Cardiac muscle cell (in vitro differentiated cells and primary cell): ENCODE data around the gene MPEG1. TPM values are rescaled to one million over a fixed set of nuclear protein-coding genes. Genes with fewer than 3 reads are reported as not detected.

Experiments
- DNase-seq, 2 donors: peaks; one replicate each; pipeline versions ENCODE4 v3.0.0 to v3.0.0-alpha.2; 2010 to 2017; ENCODE audit warnings: low read depth in 1 of 2, low spot score in 1 of 2
- H3K27ac ChIP-seq: fragments of 200-600 bp; sonication (generic); 2 replicates; pipeline ENCODE4 v1.5.1; 2016
- H3K27me3 ChIP-seq: fragments of 200-600 bp; sonication (generic); 2 replicates; pipeline ENCODE4 v1.6.0; 2016; ENCODE audit warnings: control low read depth
- H3K36me3 ChIP-seq: fragments of 200-600 bp; sonication (generic); 2 replicates; pipeline ENCODE4 v1.5.1; 2016; ENCODE audit warnings: control low read depth
- H3K4me1 ChIP-seq: fragments of 200-600 bp; sonication (generic); 2 replicates; pipeline ENCODE4 v1.8.1; 2017; ENCODE audit warnings: low read depth, mild to moderate bottlenecking, mixed run types
- H3K4me3 ChIP-seq: fragments of 200-600 bp; sonication (generic); 2 replicates; pipeline ENCODE4 v1.5.1; 2016; ENCODE audit warnings: mild to moderate bottlenecking
- H3K9me3 ChIP-seq: fragments of 200-600 bp; sonication (generic); 2 replicates; pipeline ENCODE4 v1.5.1; 2017; ENCODE audit warnings: low read depth, mild to moderate bottlenecking, control low read depth
- polyA plus RNA-seq: library from polyadenylated mRNA; unstranded; fragments of >200 nt; fragmentation: Nextera tagmentation; extraction: Ambion mirVana; gene quantifications from 2 replicates; pipeline ENCODE4 v1.2.1, GENCODE V29; 2016
- total RNA-seq: library from RNA; depleted of rRNA; stranded (reverse); fragments of >200 nt; gene quantifications from 2 replicates; pipeline ENCODE4 v1.2.3, GENCODE V29; 2016
- TF ChIP-seq, protein P1 (sequence below): IDR thresholded peaks from 2 replicates; pipeline ENCODE4 v1.5.1; 2012; ENCODE audit warnings: low read depth, mild to moderate bottlenecking, low read length

MPEG1 gene
- total and polyA plus RNA-seq, 2 experiments from 2014 or later, result not detected

DNA sequence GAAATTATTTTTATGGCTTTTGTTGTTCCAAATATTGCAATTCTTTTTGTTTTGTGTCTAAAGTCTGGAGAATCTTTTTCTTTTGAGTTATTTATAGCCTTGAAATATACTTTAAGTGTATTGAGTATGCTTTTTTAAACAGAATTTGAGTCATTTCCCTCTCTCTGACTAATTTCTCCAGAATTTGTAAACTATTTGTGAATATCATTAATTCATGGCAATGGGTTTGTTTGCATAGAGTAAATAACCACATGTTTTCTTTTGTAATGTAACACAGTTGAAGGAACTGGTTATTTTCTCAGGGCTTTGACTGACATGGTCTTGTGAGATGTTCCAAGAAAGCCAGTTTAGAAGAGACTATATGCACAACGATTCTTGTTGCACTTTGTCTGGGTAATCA, 30.9 kb upstream of the MPEG1 start:
- H3K4me1 ChIP-seq, result no peaks in the 10 kb centered on the region
- H3K27me3 ChIP-seq, result no peaks in the 10 kb centered on the region
- TF ChIP-seq, protein P1, sequence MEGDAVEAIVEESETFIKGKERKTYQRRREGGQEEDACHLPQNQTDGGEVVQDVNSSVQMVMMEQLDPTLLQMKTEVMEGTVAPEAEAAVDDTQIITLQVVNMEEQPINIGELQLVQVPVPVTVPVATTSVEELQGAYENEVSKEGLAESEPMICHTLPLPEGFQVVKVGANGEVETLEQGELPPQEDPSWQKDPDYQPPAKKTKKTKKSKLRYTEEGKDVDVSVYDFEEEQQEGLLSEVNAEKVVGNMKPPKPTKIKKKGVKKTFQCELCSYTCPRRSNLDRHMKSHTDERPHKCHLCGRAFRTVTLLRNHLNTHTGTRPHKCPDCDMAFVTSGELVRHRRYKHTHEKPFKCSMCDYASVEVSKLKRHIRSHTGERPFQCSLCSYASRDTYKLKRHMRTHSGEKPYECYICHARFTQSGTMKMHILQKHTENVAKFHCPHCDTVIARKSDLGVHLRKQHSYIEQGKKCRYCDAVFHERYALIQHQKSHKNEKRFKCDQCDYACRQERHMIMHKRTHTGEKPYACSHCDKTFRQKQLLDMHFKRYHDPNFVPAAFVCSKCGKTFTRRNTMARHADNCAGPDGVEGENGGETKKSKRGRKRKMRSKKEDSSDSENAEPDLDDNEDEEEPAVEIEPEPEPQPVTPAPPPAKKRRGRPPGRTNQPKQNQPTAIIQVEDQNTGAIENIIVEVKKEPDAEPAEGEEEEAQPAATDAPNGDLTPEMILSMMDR, result no peak
- no peak overlapping the region for H3K27ac ChIP-seq
- no peaks in the 10 kb centered on the region for H3K9me3 ChIP-seq
- no peak overlapping the region for H3K4me3 ChIP-seq
- H3K36me3 ChIP-seq, result no peaks in the 10 kb centered on the region
- DNase-seq, result no peak

DNA sequence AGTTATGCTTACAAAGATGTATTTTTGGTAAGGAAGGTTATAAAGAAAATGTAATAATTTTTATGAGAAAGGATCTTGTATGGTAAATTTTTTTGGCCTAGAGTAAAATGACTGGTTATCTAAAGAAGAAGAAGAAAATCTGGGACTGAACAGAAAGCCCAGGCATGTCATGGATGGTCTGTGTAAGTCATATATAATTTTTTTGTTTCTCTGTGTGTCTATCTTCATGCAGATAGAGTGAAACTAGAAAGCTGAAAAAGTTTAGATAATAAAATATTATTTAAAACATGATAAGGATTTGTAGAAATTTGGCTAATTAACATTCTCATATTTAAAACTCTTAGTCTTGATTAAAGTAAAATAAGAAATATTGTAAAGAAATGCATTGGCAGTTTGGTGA, 27.6 kb upstream of the MPEG1 start:
- Histone ChIP-seq H3K4me3 (no peak overlapping the region), H3K27ac (no peak overlapping the region), H3K9me3 (no peaks in the 10 kb centered on the region), H3K36me3 (no peaks in the 10 kb centered on the region), H3K4me1 (no peaks in the 10 kb centered on the region), H3K27me3 (no peaks in the 10 kb centered on the region)
- DNase-seq, result no peak
- TF ChIP-seq, protein P1, result no peak

- TF ChIP-seq, protein P1, result no peak
- Histone ChIP-seq H3K27ac (no peak overlapping the region), H3K4me1 (no peaks in the 10 kb centered on the region), H3K36me3 (no peaks in the 10 kb centered on the region), H3K9me3 (no peaks in the 10 kb centered on the region), H3K4me3 (no peak overlapping the region), H3K27me3 (no peaks in the 10 kb centered on the region)
- DNase-seq, result no peak
These were observed 13.7 kb upstream of the MPEG1 start for GRCh38 chr11:59226396-59226795.

- no peaks in the 10 kb centered on the region for H3K9me3 ChIP-seq
- no peak overlapping the region for H3K4me3 ChIP-seq
- H3K36me3 ChIP-seq, result no peaks in the 10 kb centered on the region
- TF ChIP-seq, protein P1, result no peak
- H3K4me1 ChIP-seq, result no peaks in the 10 kb centered on the region
- no peaks in the 10 kb centered on the region for H3K27me3 ChIP-seq
- no peak for DNase-seq
- H3K27ac ChIP-seq, result no peak overlapping the region
These were observed 12.3 kb upstream of the MPEG1 start for GRCh38 chr11:59225017-59225416.

DNA sequence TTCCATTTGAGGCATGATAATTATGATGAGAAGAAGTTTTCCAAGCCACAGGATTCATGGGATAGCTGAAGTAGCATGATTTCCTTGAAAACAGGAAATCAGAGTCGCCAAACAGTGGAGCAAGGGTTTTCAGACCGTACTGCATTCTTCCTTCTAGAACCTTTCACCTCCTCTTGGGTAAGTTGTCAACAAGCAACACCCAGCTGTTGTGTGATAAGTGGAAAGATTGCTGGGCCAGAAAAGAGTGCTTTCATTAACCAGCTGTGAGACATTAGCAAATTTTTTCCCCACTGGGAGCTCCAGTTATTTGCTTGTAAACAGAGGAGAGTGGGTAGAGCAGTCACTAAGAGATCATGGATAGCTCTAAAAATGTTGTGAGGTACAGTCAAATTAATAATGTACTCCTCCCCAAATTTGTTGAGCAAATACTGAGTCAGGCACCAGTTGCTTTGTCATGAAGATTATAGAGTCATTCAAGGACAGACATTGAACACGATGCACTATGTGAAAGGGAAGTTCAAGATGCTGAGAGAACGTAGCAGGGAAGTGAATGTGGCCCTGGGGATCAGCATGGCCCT, 11.7 kb upstream of the MPEG1 start:
- Histone ChIP-seq H3K27me3 (no peaks in the 10 kb centered on the region), H3K27ac (no peak overlapping the region), H3K4me1 (no peaks in the 10 kb centered on the region), H3K36me3 (no peaks in the 10 kb centered on the region), H3K4me3 (no peak overlapping the region), H3K9me3 (no peaks in the 10 kb centered on the region)
- TF ChIP-seq, protein P1, result no peak
- DNase-seq, result peak in 1 of 2 donors; percentile 90
